ENCODE results near the gene IVD. TPM values are rescaled to one million over a fixed set of nuclear protein-coding genes. Genes with fewer than 3 reads are reported as not detected.

Gene IVD
- total RNA-seq, 6 experiments from 2014 or later = 48.5 to 69.9 (median 50.4) TPM

GRCh38 chr15:40430271-40430805 is 24.7 kb downstream of the IVD start:
- no peak overlapping the region for H3K4me3 Mint-ChIP-seq
- peaks cover 6% of the 10 kb centered on the region; the same call in 1 of the 2 replicates for H3K4me1 Mint-ChIP-seq (ENCODE audit: low read depth)
- no peak overlapping the region for H3K27ac Mint-ChIP-seq
- TF ChIP-seq CTCF (IDR thresholded peaks at IDR 0.05) = no peak
- no peaks in the 10 kb centered on the region for H3K36me3 Mint-ChIP-seq (ENCODE audit: low read depth)
- H3K9me3 Mint-ChIP-seq = no peaks in the 10 kb centered on the region
- no peak for DNase-seq
- H3K27me3 Mint-ChIP-seq (ENCODE audit: insufficient read depth) = peaks cover 32% of the 10 kb centered on the region

GRCh38 chr15:40435023-40435709 is 29.6 kb downstream of the IVD start:
- H3K27me3 Mint-ChIP-seq (ENCODE audit: insufficient read depth) = peaks cover 52% of the 10 kb centered on the region
- no peak overlapping the region for H3K27ac Mint-ChIP-seq
- H3K4me1 Mint-ChIP-seq (ENCODE audit: low read depth) = peaks cover 13% of the 10 kb centered on the region
- DNase-seq = no peak
- H3K9me3 Mint-ChIP-seq = no peaks in the 10 kb centered on the region
- H3K4me3 Mint-ChIP-seq = no peak overlapping the region
- H3K36me3 Mint-ChIP-seq (ENCODE audit: low read depth) = no peaks in the 10 kb centered on the region
- TF ChIP-seq CTCF (IDR thresholded peaks at IDR 0.05) = no peak

GRCh38 chr15:40435710-40436089 is 30.1 kb downstream of the IVD start:
- no peak for TF ChIP-seq CTCF (IDR thresholded peaks at IDR 0.05)
- Mint-ChIP-seq H3K36me3 (ENCODE audit: low read depth) (no peaks in the 10 kb centered on the region), H3K27me3 (ENCODE audit: insufficient read depth) (peaks cover 49% of the 10 kb centered on the region), H3K9me3 (no peaks in the 10 kb centered on the region), H3K4me1 (ENCODE audit: low read depth) (peaks cover 10% of the 10 kb centered on the region), H3K27ac (no peak overlapping the region), H3K4me3 (no peak overlapping the region)
- no peak for DNase-seq

GRCh38 chr15:40436116-40436891 is 30.7 kb downstream of the IVD start:
- no peak overlapping the region for H3K4me3 Mint-ChIP-seq
- no peak for TF ChIP-seq CTCF (IDR thresholded peaks at IDR 0.05)
- H3K4me1 Mint-ChIP-seq (ENCODE audit: low read depth) = peaks cover 10% of the 10 kb centered on the region
- H3K27me3 Mint-ChIP-seq (ENCODE audit: insufficient read depth) = peaks cover 49% of the 10 kb centered on the region
- H3K27ac Mint-ChIP-seq = no peak overlapping the region
- H3K36me3 Mint-ChIP-seq (ENCODE audit: low read depth) = no peaks in the 10 kb centered on the region
- H3K9me3 Mint-ChIP-seq = no peaks in the 10 kb centered on the region
- DNase-seq = no peak

GRCh38 chr15:40436892-40437751 is 31.5 kb downstream of the IVD start:
- Mint-ChIP-seq H3K4me1 (ENCODE audit: low read depth) (peaks cover 10% of the 10 kb centered on the region), H3K4me3 (no peak overlapping the region), H3K27ac (no peak overlapping the region), H3K36me3 (ENCODE audit: low read depth) (no peaks in the 10 kb centered on the region), H3K9me3 (no peaks in the 10 kb centered on the region), H3K27me3 (ENCODE audit: insufficient read depth) (peaks cover 49% of the 10 kb centered on the region)
- DNase-seq = no peak
- TF ChIP-seq CTCF (IDR thresholded peaks at IDR 0.05) = no peak

Data from HFFc6 (cell line).